H9 (cell line): ENCODE results near the gene PPP1R14B. TPM values are rescaled to one million over a fixed set of nuclear protein-coding genes. Genes with fewer than 3 reads are reported as not detected.

ENCODE experiments used
- DNase-seq: peaks from one replicate; pipeline ENCODE4 v3.0.0-alpha.2; 2017
- H2AFZ ChIP-seq: one replicate; pipeline ENCODE4 v1.6.1; 2013; ENCODE audit warnings: mild to moderate bottlenecking, low read length, control low read depth, moderate library complexity
- H2AK5ac ChIP-seq: 2 replicates; pipeline ENCODE4 v1.6.1; 2013; ENCODE audit warnings: low read length, control low read depth, mixed read lengths; ENCODE audit not compliant: insufficient read length
- H2BK120ac ChIP-seq: one replicate; pipeline ENCODE4 v1.6.1; 2013; ENCODE audit warnings: low read depth, mild to moderate bottlenecking, low read length, control low read depth, inconsistent platforms; ENCODE audit not compliant: poor library complexity, severe bottlenecking
- H2BK12ac ChIP-seq: 2 replicates; pipeline ENCODE4 v1.6.1; 2013; ENCODE audit warnings: low read length, control low read depth, mixed read lengths, low read depth; ENCODE audit not compliant: insufficient read length
- H2BK15ac ChIP-seq: 2 replicates; pipeline ENCODE4 v1.6.1; 2013; ENCODE audit warnings: low read depth, low read length, control low read depth
- H2BK20ac ChIP-seq: one replicate; pipeline ENCODE4 v1.6.1; 2013; ENCODE audit warnings: low read depth, mild to moderate bottlenecking, low read length, control low read depth, inconsistent platforms; ENCODE audit not compliant: poor library complexity, severe bottlenecking
- H2BK5ac ChIP-seq: 2 replicates; pipeline ENCODE4 v1.6.1; 2013; ENCODE audit warnings: low read length, control low read depth, mixed read lengths; ENCODE audit not compliant: insufficient read length
- H3K14ac ChIP-seq: 2 replicates; pipeline ENCODE4 v1.6.1; 2013; ENCODE audit warnings: low read length, control low read depth; ENCODE audit not compliant: insufficient read depth
- H3K18ac ChIP-seq: 2 replicates; pipeline ENCODE4 v1.6.1; 2013; ENCODE audit warnings: low read depth, mild to moderate bottlenecking, mixed read lengths, low read length, control low read depth; ENCODE audit not compliant: insufficient read length
- H3K23ac ChIP-seq: 2 replicates; pipeline ENCODE4 v1.6.1; 2013; ENCODE audit warnings: low read length, control low read depth, mixed read lengths, low read depth; ENCODE audit not compliant: insufficient read length
- H3K23me2 ChIP-seq: 2 replicates; pipeline ENCODE4 v1.6.1; 2013; ENCODE audit warnings: low read depth, mild to moderate bottlenecking, mixed read lengths, low read length, control low read depth; ENCODE audit not compliant: insufficient read length, poor library complexity, severe bottlenecking
- H3K27ac ChIP-seq: 2 replicates; pipeline ENCODE4 v1.5.1; 2013; ENCODE audit warnings: low read length, control low read depth, mixed read lengths, low read depth; ENCODE audit not compliant: insufficient read length
- H3K27me3 ChIP-seq: 2 replicates; pipeline ENCODE4 v1.6.1; 2013; ENCODE audit warnings: low read length, control low read depth, inconsistent platforms; ENCODE audit not compliant: insufficient read depth
- H3K4ac ChIP-seq: 2 replicates; pipeline ENCODE4 v1.6.1; 2013; ENCODE audit warnings: low read depth, mild to moderate bottlenecking, control low read depth, inconsistent platforms, low read length, moderate library complexity
- H3K4me1 ChIP-seq: 2 replicates; pipeline ENCODE4 v1.6.1; 2013; ENCODE audit warnings: low read length, control low read depth, inconsistent platforms; ENCODE audit not compliant: insufficient read depth
- H3K4me2 ChIP-seq: 2 replicates; pipeline ENCODE4 v1.6.1; 2013; ENCODE audit warnings: low read length, control low read depth, mixed read lengths; ENCODE audit not compliant: insufficient read length, insufficient read depth
- H3K56ac ChIP-seq: 2 replicates; pipeline ENCODE4 v1.6.1; 2013; ENCODE audit warnings: low read depth, mild to moderate bottlenecking, mixed read lengths, low read length, control low read depth; ENCODE audit not compliant: insufficient read length
- H3K79me1 ChIP-seq: 2 replicates; pipeline ENCODE4 v1.6.1; 2013; ENCODE audit warnings: low read depth, mild to moderate bottlenecking, moderate library complexity, low read length, control low read depth, inconsistent platforms; ENCODE audit not compliant: insufficient read depth, poor library complexity, severe bottlenecking
- H3K79me2 ChIP-seq: 2 replicates; pipeline ENCODE4 v1.6.1; 2013; ENCODE audit warnings: low read length, control low read depth, inconsistent platforms; ENCODE audit not compliant: insufficient read depth
- H3K9ac ChIP-seq: 2 replicates; pipeline ENCODE4 v1.6.1; 2013; ENCODE audit warnings: low read length, control low read depth, mixed read lengths; ENCODE audit not compliant: insufficient read length; ENCODE audit errors: extremely low read depth
- H3K9me3 ChIP-seq: one replicate; pipeline ENCODE4 v1.6.1; 2013; ENCODE audit warnings: low read depth, low read length, inconsistent platforms; ENCODE audit not compliant: control insufficient read depth
- H3T11ph ChIP-seq: one replicate; pipeline ENCODE4 v1.6.1; 2013; ENCODE audit warnings: mild to moderate bottlenecking, low read length, control low read depth, inconsistent platforms
- H4K20me1 ChIP-seq: one replicate; pipeline ENCODE4 v1.6.1; 2013; ENCODE audit not compliant: control insufficient read depth, insufficient read length, insufficient read depth
- H4K5ac ChIP-seq: 2 replicates; pipeline ENCODE4 v1.6.1; 2013; ENCODE audit warnings: low read depth, mild to moderate bottlenecking, mixed read lengths, low read length, control low read depth; ENCODE audit not compliant: insufficient read length
- H4K8ac ChIP-seq: replicated peaks from 2 replicates; pipeline ENCODE4 v1.6.1; 2013; ENCODE audit warnings: low read length, control low read depth, mixed read lengths, low read depth; ENCODE audit not compliant: insufficient read length
- H4K91ac ChIP-seq: 2 replicates; pipeline ENCODE4 v1.6.1; 2013; ENCODE audit warnings: low read depth, mild to moderate bottlenecking, moderate library complexity, mixed read lengths, low read length, control low read depth; ENCODE audit not compliant: insufficient read length
- H3K27ac Mint-ChIP-seq, 3 experiments: 2 replicates in 2 of 3; 3 replicates in 1 of 3; pipeline ENCODE4 v1.8.0; 2020 to 2021; ENCODE audit warnings: mixed read lengths in 3 of 3, mild to moderate bottlenecking in 1 of 3, moderate library complexity in 1 of 3
- H3K27me3 Mint-ChIP-seq: 2 replicates; pipeline ENCODE4 v1.8.0; 2021; ENCODE audit warnings: low read depth, mild to moderate bottlenecking, moderate library complexity, mixed read lengths
- H3K36me3 Mint-ChIP-seq, 3 experiments: 2 replicates in 2 of 3; 3 replicates in 1 of 3; pipeline ENCODE4 v1.8.0; 2020 to 2021; ENCODE audit warnings: low read depth in 3 of 3, mixed read lengths in 3 of 3; ENCODE audit not compliant: insufficient read depth in 1 of 3
- H3K4me1 Mint-ChIP-seq, 2 experiments: 2 replicates each; pipeline ENCODE4 v1.8.0; 2020; ENCODE audit warnings: mixed read lengths in 2 of 2
- H3K4me3 Mint-ChIP-seq, 2 experiments: 2 replicates in 1 of 2; 3 replicates in 1 of 2; pipeline ENCODE4 v1.8.0; 2020 to 2021; ENCODE audit warnings: mild to moderate bottlenecking in 2 of 2, mixed read lengths in 2 of 2, moderate library complexity in 1 of 2
- H3K9me3 Mint-ChIP-seq, 2 experiments: 2 replicates in 1 of 2; 3 replicates in 1 of 2; pipeline ENCODE4 v1.8.0; 2020; ENCODE audit warnings: mild to moderate bottlenecking in 2 of 2, mixed read lengths in 2 of 2, moderate library complexity in 1 of 2
- CTCF ChIP-seq: fragments of 200-600 bp; sonication (generic); conservative IDR thresholded peaks from 3 replicates; pipeline ENCODE4 v1.8.0; 2021; ENCODE audit warnings: antibody characterized with exemption, mild to moderate bottlenecking
- whole genome bisulfite sequencing: extraction: QIAGEN DNeasy Blood & Tissue Kit; methylation state at CpG from one replicate; pipeline ENCODE4 v1.1.7; 2013; ENCODE audit warnings: missing lambda C conversion rate, low lambda C conversion rate, mixed read lengths; ENCODE audit not compliant: insufficient read length; ENCODE audit errors: extremely low coverage; 5-methylcytosine and 5-hydroxymethylcytosine counted together
- total RNA-seq: library from RNA; stranded (reverse); gene quantifications from 2 replicates; pipeline ENCODE4 v1.2.1, GENCODE V29; 2021

PPP1R14B gene
- total RNA-seq, 1 experiment from 2014 or later: 358 TPM

DNA sequence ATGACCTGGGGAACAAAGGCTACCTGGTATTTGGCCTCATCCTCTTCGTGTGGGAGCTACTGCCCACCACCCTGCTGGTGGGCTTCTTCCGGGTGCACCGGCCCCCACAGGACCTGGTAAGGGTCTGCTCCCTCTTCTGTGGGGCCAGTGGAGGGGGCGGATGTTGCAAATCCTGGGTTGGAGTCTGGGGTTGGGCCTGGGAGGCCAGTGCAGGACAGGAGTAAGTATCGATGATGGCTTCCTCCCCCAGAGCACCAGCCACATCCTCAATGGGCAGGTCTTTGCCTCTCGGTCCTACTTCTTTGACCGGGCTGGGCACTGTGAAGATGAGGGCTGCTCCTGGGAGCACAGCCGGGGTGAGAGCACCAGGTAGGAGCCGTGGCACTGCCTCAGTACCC lies 41.6 kb upstream of the PPP1R14B start:
- Mint-ChIP-seq H3K36me3 (peaks cover 0 to 2% (median 0%) of the 10 kb centered on the region in 3 experiments; a peak in 3 of 7 replicates), H3K27me3 (peaks cover 45% of the 10 kb centered on the region), H3K9me3 (no peaks in the 10 kb centered on the region; a peak in 2 of 5 replicates), H3K27ac (no peak overlapping the region), H3K4me3 (no peak overlapping the region), H3K4me1 (peaks cover 12 to 18% of the 10 kb centered on the region in 2 experiments)
- Histone ChIP-seq H2BK5ac (no peak overlapping the region), H3K4me2 (no peak overlapping the region), H4K20me1 (no peaks in the 10 kb centered on the region), H4K91ac (no peak overlapping the region), H3K18ac (no peak overlapping the region), H3K9ac (no peak overlapping the region), H4K8ac (no peak overlapping the region), H2AK5ac (no peak overlapping the region), H3K9me3 (no peaks in the 10 kb centered on the region), H2AFZ (no peak overlapping the region), H3K27me3 (peaks cover 32% of the 10 kb centered on the region), H2BK20ac (no peak overlapping the region), H3K23ac (no peak overlapping the region), H3K23me2 (peaks cover 18% of the 10 kb centered on the region), H3K56ac (no peak overlapping the region), H3T11ph (no peak overlapping the region), H2BK12ac (no peak overlapping the region), H3K79me2 (no peaks in the 10 kb centered on the region), H3K4me1 (no peaks in the 10 kb centered on the region), H4K5ac (no peak overlapping the region), H3K27ac (no peak overlapping the region), H3K14ac (no peak overlapping the region; the same call in 1 of the 2 replicates), H2BK120ac (no peak overlapping the region), H3K4ac (no peak overlapping the region), H3K79me1 (no peaks in the 10 kb centered on the region), H2BK15ac (no peak overlapping the region)
- WGBS: no CpG with 5 or more reads among the region's 9 CpGs
- no peak for DNase-seq
- no peak for TF ChIP-seq CTCF
